Germinal center (tissue), 1 donor: Measurements from ENCODE around the gene PRKACA.
"Not testable (repeated sequence)": the region's sequence is repeated elsewhere in the genome, so short reads cannot be mapped to it uniquely, and the experiment has no call there.

Experiments used
- DNase-seq: peaks from one replicate; pipeline ENCODE4 v3.0.0; 2012; ENCODE audit warnings: mixed read lengths, low spot score

Gene PRKACA

GRCh38 chr19:14066134-14066533, 51.4 kb downstream of the PRKACA start:
- DNase-seq = no peak

DNA sequence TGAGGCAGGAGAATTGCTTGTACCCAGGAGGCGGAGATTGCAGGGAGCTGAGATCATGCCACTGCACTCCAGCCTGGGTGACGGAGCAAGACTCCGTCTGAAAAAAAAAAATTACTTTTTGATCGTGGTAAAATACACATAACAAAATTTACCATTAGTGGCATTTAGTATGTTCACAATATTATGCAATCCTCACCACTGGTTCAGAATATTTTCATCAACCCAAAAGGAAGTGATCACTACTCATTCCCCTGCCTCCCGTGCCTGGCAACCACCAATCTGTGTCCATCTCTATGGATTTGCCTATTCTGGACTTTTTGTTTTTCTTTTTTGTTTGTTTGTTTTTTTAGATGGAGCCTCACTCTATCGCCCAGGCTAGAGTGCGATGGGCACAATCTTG, 54.5 kb downstream of the PRKACA start:
- no peak for DNase-seq

DNA sequence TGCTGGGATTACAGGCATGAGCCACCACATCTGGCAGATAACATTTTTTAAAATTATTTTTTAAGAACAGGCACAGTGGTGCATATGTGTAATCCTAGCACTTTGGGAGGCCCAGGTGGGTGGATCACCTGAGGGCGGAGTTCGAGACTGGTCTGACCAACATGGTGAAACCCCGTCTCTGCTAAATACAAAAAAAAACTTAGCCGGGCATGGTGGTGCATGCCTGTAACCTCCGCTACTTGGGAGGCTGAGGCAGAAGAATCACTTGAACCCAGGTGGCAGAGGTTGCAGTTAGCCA, 55.1 kb downstream of the PRKACA start:
- no peak for DNase-seq

- no peak for DNase-seq
Observed at GRCh38 chr19:14061751-14062557, 55.6 kb downstream of the PRKACA start, which contains the start of gene PALM3. Gene PALM3, minus strand, starts transcription at chr19:14062076. Its CDS starts 96 bp downstream, at chr19:14061980.

DNA sequence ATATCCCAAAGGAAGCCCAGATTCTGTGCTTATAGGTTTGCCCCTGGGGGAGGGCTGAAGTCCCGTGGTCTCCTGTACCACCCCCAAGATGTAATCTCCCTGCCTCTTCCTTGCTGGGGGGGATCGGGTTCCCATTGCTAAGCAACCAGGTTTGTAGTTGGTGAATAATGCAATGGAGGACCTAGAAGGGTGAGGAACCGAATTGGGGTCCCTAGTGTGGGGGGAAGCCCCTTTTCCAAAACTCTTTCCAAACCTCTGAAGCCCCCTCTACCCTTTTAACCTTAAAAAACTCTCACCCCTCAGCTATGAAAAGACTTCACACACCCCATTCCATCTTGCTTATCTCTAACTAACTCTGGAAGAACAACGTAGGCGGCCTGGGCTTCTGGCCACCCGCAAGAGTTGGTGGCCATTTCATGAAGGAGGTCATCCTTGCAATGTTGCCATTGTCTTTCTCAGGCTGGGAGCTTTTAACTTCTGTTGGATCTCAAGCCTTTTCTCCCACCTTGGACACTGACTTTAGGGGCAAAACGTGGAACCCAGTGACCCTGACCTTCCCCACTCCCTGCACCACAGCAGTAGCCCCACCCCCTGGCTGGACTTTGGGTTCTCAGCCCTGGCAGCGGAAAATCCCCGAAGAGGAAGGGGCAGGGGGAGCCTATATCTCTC, 56.3 kb downstream of the PRKACA start:
- DNase-seq = no peak

- DNase-seq = no peak
Observed at GRCh38 chr19:14059652-14060155, 57.9 kb downstream of the PRKACA start.

DNA sequence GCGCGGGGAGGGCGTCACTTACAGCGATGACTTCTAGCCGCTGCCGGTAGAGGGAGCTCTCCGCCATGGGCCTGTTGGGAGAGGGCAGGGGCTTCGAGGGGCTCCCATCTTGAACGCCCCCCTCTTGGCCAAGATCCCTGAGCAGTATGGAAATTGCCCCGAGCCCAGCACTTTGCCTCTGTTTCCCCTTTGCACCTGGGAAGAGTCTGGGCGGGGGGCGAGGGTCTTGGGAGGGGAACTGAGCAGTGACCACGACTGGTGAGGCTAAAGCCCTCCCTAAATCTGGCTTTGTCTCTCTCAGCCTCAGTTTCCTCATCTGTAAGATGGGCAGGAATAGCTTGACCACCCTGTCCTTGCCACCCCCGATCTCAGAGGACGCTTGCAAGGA, 58.5 kb downstream of the PRKACA start:
- DNase-seq = peak; percentile 64

- DNase-seq = no peak
Observed at GRCh38 chr19:14058182-14059092, 59.1 kb downstream of the PRKACA start.

- DNase-seq = no peak
Observed at GRCh38 chr19:14056741-14057356, 60.7 kb downstream of the PRKACA start.

DNA sequence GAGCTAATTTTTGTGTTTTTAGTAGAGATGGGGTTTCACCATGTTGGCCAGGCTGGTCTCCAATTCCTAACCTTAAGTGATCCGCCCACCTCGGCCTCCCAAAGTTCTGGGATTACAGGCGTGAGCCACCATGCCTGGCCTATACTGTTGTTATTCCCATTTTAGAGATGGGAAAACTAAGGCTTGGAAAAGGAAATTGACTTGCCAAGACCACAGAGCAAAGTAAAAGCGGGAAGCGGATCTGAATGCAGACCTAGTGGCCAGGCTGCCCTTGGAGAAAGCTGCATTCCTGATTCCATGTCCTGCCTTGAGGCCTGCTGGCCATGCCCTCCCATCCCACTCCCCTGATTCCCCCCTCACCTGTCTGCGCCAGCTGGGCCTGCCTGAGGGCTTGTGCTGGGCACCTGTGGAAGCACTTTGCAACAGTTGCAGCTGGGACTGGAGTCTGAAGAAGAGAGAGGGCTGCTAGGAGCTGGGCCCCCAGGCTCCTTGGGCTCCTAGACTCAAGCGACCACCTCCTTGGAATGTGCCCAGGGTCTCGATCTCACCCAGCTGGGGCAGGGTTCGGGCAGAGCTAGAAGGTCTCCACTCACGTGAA, 61.4 kb downstream of the PRKACA start:
- no peak for DNase-seq

DNA sequence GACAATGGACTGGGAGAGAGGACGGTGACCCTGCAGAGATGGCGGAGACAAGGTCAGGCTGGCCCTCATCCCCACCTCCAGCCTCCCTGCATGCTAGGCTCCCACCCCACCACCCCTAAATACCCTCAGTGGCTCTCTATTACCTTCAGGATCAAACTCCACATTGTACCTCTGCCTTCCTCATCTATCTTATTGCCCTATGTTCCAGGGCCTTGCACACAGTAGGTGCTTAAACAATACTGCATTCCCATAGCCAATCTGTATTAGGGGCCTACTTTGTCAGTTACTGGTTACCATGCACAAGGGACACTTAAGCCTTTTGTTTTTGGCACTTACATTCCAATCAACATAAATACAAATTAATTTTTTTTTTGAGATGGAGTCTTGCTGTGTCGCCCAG, 62.2 kb downstream of the PRKACA start:
- no peak for DNase-seq

DNA sequence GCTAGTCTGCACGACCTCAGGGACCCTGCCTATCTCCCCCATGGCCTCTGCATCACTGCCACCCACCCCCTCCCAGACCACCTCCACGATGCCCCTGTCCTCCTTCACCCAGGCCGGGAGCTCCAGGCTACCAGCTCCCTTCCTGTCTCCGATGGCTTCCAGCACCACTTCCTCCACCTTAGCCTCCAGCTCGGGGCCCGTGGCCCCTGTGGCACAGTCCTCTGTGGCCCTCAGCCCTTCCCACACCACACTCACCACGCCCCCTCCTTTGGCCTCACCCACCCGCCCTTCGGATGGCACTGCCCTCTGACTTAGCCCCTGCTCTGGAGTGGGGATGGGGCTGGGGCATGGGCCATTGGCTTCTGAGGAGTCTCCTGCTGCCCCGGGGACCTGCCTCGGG, 62.8 kb downstream of the PRKACA start:
- no peak for DNase-seq

- no peak for DNase-seq
Observed at GRCh38 chr19:14054099-14054498, 63.5 kb downstream of the PRKACA start.

- no peak for DNase-seq
Observed at GRCh38 chr19:14053500-14053899, 64.1 kb downstream of the PRKACA start.

DNA sequence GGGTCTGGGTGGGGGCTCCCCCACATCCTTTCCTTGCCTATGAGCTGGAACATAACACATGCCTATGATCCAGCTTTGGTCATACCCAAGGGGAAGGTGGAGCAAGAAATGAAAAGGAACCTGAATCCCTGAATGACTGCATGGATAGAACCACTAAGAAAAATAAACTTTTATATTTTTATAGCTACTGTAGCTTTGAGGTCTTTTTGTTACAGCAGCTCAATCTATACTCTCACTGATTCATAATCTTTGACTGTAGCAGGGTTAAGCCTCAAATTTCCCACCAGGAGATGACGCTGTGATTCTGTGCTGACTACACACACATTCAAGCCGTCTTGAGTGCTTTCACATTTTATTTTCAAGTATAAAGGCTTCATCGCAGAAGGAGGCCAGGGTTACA, 64.5 kb downstream of the PRKACA start:
- no peak for DNase-seq

- no peak for DNase-seq
Observed at GRCh38 chr19:14052470-14052869, 65.1 kb downstream of the PRKACA start.

GRCh38 chr19:14051980-14052379, 65.6 kb downstream of the PRKACA start:
- DNase-seq = no peak

DNA sequence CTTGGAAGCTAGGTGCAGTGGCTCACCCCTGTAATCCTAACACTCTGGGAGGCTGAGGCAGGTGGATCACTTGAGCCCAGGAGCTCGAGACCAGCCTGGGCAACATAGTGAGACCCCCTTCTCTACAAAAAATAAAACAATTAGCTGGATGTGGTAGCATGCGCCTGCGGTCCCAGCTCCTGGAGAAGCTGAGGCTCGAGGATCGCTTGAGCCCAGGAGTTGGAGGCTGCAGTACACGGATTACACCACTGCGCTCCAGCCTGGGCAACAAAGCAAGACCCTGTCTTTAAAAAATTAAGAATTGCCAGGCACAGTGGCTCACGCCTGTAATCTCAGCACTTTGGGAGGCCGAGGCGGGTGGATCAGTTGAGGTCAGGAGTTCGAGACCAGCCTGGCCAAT, 66.6 kb downstream of the PRKACA start:
- DNase-seq = not testable (repeated sequence)

- DNase-seq = no peak
Observed at GRCh38 chr19:14050512-14050911, 67.0 kb downstream of the PRKACA start.

DNA sequence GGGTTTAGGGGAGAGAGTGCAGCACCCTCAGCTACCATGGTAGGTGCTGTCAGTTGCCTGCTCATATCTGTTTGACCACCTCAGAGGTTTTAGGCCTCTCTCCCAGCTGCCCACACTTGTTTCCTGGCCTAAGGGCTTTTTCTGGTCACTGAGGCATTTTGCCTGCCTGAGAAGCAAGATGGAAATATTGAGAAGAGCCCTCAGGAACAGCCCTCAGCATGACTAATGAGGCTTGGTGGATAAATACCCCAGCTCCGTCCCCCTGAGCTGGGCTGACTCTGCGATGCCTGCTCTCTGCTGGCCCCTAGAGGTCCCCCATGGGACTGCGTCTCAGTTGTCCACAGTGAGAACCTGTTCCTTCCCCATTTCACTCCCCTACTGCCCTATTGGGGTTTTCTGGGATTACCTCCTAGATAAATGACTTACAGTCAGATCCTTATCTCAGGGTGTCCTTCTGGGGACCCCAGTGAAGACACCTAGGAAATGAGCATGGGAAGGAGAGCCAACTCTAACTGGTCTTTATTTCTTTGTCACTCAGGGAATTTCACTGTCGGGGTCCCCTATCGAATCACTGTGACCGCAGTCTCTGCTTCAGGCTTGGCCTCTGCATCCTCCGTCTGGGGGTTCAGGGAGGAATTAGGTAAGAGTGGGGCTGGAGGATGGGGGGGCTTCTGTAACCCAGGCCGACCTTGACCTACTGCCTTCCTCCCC, 69.0 kb downstream of the PRKACA start:
- peak; percentile 79 for DNase-seq

DNA sequence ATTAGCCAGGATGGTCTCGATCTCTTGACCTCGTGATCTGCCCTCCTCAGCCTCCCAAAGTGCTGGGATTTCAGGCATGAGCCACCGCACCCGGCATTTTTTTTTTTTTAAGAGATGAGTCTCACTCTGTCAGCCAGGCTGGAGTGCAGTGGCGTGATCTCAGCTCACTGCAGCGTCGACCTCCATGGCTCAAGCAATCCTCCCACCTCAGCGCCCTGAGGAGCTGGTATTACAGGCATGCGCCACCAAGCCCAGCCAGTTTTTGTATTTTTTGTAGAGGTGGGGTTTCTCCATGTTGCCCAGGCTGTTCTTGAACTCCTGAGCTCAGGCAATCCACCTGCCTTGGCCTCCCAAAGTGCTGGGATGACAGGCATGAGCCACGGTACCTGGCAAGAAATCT, 69.7 kb downstream of the PRKACA start:
- DNase-seq = not testable (repeated sequence)
